Progenitor cell of endocrine pancreas (in vitro differentiated cells): ENCODE measurements around the gene API5. TPM values are rescaled to one million over a fixed set of nuclear protein-coding genes. Genes with fewer than 3 reads are reported as not detected.

ENCODE experiments used
- DNase-seq: peaks from one replicate; pipeline ENCODE4 v3.0.0; 2021; ENCODE audit warnings: low spot score; ENCODE audit not compliant: unreplicated experiment
- H3K27ac Mint-ChIP-seq: 2 replicates; pipeline ENCODE4 v1.8.0; 2021; ENCODE audit warnings: mild to moderate bottlenecking, moderate library complexity, mixed read lengths
- H3K27me3 Mint-ChIP-seq: 2 replicates; pipeline ENCODE4 v1.8.0; 2021; ENCODE audit warnings: mixed read lengths
- H3K36me3 Mint-ChIP-seq: 2 replicates; pipeline ENCODE4 v1.8.0; 2022; ENCODE audit warnings: mixed read lengths; ENCODE audit not compliant: insufficient read depth
- H3K4me1 Mint-ChIP-seq: 2 replicates; pipeline ENCODE4 v1.8.0; 2021; ENCODE audit warnings: low read depth, mixed read lengths
- H3K4me3 Mint-ChIP-seq: 2 replicates; pipeline ENCODE4 v1.8.0; 2021; ENCODE audit warnings: low read depth, mild to moderate bottlenecking, moderate library complexity, mixed read lengths
- H3K9me3 Mint-ChIP-seq: 2 replicates; pipeline ENCODE4 v1.8.0; 2021; ENCODE audit warnings: low read depth, mixed read lengths
- total RNA-seq: library from RNA; stranded (reverse); gene quantifications from 2 replicates; pipeline ENCODE4 v1.2.1, GENCODE V29; 2021
- TF ChIP-seq, protein P1 (sequence below): fragments of 200-600 bp; sonication (generic); IDR thresholded peaks from one replicate; pipeline ENCODE4 v1.5.0; 2021; ENCODE audit warnings: antibody characterized with exemption, mild to moderate bottlenecking; ENCODE audit not compliant: unreplicated experiment

The API5 gene
- total RNA-seq, 1 donor from 2014 or later = 98.6 TPM

DNA sequence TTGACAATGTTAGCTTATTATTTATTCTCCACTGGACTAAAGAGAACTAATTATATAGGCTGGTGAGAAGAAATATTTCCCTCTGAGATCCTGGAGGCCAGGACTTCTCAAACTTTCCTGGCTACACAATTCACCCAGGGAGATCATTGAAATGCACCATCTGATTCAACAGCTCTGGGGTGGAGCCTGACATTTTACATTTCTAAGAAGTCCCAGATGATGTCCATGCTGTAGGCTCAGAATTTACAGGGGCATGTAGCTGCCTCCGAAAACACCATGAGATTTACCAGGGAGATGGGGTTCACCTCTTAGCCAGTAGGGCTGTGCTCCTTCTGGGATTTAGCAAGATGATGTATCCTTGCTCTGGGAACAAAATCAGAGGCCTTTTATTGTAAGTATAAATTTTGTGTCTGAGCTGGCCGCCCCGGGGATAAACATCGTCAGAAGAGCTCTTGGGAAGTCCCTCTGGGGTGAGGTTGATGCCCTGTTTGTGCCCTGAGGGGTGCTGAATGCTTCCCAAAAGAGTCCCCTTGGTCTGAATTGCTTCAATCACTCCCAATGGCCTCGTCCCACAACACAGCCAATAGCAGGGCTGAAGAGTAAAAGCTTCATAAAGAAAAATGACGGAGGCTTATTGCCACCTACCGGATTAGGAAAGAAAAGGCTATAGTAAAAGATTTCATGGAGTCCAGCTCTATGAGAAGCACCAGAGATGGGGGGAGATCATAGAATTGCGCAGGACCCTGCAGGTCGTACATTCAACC lies 33.4 kb upstream of the API5 start:
- Mint-ChIP-seq H3K4me3 (no peak overlapping the region), H3K36me3 (no peaks in the 10 kb centered on the region), H3K9me3 (peaks cover 7% of the 10 kb centered on the region), H3K27ac (no peak overlapping the region), H3K27me3 (peaks cover 15% of the 10 kb centered on the region), H3K4me1 (no peaks in the 10 kb centered on the region)
- TF ChIP-seq, protein P1, sequence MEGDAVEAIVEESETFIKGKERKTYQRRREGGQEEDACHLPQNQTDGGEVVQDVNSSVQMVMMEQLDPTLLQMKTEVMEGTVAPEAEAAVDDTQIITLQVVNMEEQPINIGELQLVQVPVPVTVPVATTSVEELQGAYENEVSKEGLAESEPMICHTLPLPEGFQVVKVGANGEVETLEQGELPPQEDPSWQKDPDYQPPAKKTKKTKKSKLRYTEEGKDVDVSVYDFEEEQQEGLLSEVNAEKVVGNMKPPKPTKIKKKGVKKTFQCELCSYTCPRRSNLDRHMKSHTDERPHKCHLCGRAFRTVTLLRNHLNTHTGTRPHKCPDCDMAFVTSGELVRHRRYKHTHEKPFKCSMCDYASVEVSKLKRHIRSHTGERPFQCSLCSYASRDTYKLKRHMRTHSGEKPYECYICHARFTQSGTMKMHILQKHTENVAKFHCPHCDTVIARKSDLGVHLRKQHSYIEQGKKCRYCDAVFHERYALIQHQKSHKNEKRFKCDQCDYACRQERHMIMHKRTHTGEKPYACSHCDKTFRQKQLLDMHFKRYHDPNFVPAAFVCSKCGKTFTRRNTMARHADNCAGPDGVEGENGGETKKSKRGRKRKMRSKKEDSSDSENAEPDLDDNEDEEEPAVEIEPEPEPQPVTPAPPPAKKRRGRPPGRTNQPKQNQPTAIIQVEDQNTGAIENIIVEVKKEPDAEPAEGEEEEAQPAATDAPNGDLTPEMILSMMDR = peak; percentile 39
- DNase-seq = no peak

DNA sequence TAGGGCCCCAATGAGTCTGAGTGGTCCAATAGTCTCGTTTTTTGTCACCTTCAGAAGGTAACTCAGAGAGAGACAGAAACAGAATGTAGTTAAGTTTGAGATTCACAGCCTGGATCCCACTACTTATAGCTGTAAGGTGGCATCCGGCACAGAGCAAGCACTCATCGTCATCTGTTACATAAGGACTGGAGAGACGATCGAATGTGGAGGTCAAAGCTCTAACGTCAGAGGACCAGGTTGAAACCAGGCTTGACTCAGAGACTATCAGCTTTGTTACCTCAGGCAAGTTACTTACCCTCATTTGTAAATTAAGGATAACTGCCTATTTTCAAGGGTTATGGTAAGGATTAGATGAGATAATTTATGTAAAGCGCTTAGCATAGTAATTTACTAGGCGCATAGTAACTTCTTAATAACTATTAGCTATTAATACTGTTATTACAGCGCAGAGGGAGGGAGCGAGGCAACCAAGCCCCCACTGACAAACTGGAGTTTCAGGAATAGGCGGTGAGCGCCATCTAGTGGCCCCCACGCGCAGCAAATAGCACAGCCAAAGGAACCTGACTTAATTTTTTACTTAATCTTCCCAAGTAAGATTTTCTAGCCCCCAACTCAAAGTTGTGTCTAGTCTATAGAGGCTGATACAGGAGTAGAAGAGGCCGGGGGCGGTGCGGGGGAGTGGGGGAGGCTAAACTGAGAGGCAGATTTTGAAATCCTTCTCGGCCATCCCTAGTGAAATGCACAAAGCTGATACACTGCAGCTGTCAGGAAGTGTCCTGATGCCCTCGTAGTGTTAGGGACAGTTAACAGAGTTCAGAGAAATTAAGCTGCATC lies 29.0 kb upstream of the API5 start:
- Mint-ChIP-seq H3K27ac (no peak overlapping the region), H3K4me3 (no peak overlapping the region), H3K36me3 (no peaks in the 10 kb centered on the region), H3K9me3 (no peaks in the 10 kb centered on the region), H3K4me1 (no peaks in the 10 kb centered on the region), H3K27me3 (peaks cover 15% of the 10 kb centered on the region)
- peak; percentile 33 for DNase-seq
- TF ChIP-seq, protein P1 = peak; percentile 96

DNA sequence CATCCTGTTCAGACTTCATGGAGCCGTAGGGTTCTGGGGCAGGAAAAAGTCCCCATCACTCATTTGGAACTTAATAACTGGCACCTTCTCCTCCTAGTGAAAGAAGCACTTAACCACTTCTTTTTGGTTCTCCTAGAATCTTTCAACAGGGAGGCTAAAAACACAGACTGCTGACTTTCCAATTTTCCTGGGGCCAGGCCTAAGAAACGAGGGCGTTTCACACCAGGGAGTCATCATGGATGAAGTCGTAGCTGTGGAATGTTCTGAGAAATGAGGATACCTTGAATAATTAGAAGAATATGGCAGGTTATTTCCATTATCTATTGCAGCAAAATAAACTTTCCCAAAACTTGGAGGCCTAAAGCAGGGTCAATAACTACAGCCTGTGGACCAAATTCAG lies 26.0 kb upstream of the API5 start:
- no peaks in the 10 kb centered on the region for H3K9me3 Mint-ChIP-seq
- H3K36me3 Mint-ChIP-seq = no peaks in the 10 kb centered on the region
- H3K27ac Mint-ChIP-seq = no peak overlapping the region
- TF ChIP-seq, protein P1 = no peak
- no peak overlapping the region for H3K4me3 Mint-ChIP-seq
- no peaks in the 10 kb centered on the region for H3K4me1 Mint-ChIP-seq
- peaks cover 15% of the 10 kb centered on the region for H3K27me3 Mint-ChIP-seq
- DNase-seq = no peak

DNA sequence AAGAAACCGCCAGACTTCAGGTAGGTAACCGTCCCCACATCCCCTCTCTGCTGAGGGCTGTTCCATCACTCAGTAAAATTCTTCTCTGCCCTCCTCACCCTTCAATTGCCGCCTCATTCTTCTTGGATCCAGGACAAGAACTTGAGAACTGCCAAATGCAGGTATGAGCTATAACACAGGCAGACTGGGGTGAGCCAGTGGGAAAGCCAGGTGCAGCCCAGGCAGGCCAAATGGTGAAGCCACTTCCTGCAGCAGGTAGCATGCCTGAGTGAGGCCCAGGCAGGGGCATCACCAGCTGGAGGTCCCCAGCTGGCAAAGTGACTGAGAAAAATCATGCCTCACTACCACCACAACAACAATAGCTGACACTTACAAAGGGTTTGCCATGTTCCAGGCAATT lies 22.4 kb upstream of the API5 start:
- Mint-ChIP-seq H3K4me1 (no peaks in the 10 kb centered on the region), H3K9me3 (no peaks in the 10 kb centered on the region), H3K36me3 (no peaks in the 10 kb centered on the region), H3K4me3 (no peak overlapping the region), H3K27me3 (no peaks in the 10 kb centered on the region), H3K27ac (no peak overlapping the region)
- DNase-seq = no peak
- TF ChIP-seq, protein P1 = no peak

DNA sequence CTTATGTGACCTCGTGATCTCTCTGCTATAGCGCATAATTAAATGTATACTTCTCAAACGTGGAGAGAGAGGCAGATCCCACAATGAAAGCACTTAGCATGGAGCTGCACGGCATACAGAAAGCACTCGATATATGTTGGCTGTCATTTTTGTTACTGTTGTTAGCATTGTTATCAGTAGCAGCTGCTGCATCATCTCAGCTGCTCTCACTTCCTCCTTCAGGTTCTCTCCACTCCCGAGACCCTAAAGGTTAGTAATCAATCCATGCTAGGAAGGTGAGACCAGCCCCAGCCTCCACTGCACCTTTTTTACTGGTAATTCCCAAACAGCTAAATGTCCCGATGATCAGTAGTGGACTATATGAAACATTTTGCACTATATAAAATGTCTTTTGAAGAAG lies 13.4 kb upstream of the API5 start:
- Mint-ChIP-seq H3K36me3 (no peaks in the 10 kb centered on the region), H3K4me3 (no peak overlapping the region), H3K27ac (no peak overlapping the region), H3K9me3 (peaks cover 21% of the 10 kb centered on the region), H3K4me1 (no peaks in the 10 kb centered on the region), H3K27me3 (no peaks in the 10 kb centered on the region)
- no peak for DNase-seq
- TF ChIP-seq, protein P1 = no peak
